Spleen (tissue), 7 donors: ENCODE data around the gene KANSL1.

ENCODE experiments used
- POLR2A ChIP-seq, 3 donors: fragments of 450-650 bp; IDR thresholded peaks; one replicate each; pipeline ENCODE4 v1.5.1; 2017; ENCODE audit warnings: antibody characterized with exemption in 3 of 3, mild to moderate bottlenecking in 1 of 3
- POLR2AphosphoS5 ChIP-seq, 3 donors: sonication (generic); formaldehyde crosslinking; IDR thresholded peaks; one replicate each; pipeline ENCODE4 v1.5.1; 2017; ENCODE audit warnings: antibody characterized with exemption in 3 of 3
- TF ChIP-seq, protein P1 (sequence below), 11 experiments: fragments of 200-600 bp in 7 of 11; fragments of 450-650 bp in 4 of 11; sonication (generic) in 4 of 11; IDR thresholded peaks in 8 of 11; conservative IDR thresholded peaks in 3 of 11; 1 replicate in 7 of 11; 2 replicates in 4 of 11; pipeline versions ENCODE4 v1.4.0 to v1.8.0; 2016 to 2021; ENCODE audit warnings: antibody characterized with exemption in 11 of 11, inconsistent platforms in 4 of 11, mild to moderate bottlenecking in 1 of 11
- donor health status: DM: no; HTN: no; CAD: no; lungs with moderate emphysema.
- donor health status: DM: no; HTN: no; CAD: no.
- donor health status: DM: no; HTN: no; CAD: no.

DNA sequence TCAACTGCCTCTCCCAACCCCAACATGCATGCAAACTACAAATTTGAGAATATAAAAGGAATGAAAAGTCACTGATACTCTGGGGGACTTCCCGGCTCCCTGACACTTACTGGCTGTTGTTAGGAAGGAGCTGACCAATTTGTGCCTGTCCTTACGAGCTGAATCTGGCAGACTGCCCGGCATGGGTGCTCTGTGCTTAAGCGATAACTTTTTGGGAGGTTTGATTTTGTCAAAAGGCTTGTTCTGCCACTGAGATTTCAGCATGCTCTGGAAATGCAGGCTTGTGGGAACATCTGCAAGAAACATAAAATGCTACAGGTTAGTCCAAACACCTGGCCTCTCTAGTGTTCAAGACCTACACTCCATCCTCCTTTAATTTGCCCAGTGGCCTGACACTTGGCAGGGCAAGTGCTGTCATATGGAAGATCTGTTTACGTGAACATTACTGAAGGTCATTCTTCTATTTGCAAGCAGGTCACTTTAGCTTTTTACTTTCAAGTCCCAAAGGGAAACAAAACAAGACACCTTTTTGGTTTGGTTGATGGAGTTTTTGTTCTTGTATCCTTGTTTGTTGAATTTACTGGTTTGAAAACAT is 153.5 kb downstream of the KANSL1 start:
- TF ChIP-seq, protein P1, sequence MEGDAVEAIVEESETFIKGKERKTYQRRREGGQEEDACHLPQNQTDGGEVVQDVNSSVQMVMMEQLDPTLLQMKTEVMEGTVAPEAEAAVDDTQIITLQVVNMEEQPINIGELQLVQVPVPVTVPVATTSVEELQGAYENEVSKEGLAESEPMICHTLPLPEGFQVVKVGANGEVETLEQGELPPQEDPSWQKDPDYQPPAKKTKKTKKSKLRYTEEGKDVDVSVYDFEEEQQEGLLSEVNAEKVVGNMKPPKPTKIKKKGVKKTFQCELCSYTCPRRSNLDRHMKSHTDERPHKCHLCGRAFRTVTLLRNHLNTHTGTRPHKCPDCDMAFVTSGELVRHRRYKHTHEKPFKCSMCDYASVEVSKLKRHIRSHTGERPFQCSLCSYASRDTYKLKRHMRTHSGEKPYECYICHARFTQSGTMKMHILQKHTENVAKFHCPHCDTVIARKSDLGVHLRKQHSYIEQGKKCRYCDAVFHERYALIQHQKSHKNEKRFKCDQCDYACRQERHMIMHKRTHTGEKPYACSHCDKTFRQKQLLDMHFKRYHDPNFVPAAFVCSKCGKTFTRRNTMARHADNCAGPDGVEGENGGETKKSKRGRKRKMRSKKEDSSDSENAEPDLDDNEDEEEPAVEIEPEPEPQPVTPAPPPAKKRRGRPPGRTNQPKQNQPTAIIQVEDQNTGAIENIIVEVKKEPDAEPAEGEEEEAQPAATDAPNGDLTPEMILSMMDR (IDR thresholded peaks at IDR 0.05 in 8 of 11, conservative IDR thresholded peaks at IDR 0.05 in 3 of 11) = no peak
- TF ChIP-seq POLR2AphosphoS5 (IDR thresholded peaks at IDR 0.05) (peak in 1 of 3 donors; percentile 4), POLR2A (IDR thresholded peaks at IDR 0.05) (no peak)
